Lower lobe of right lung (tissue), 2 donors: Measurements from ENCODE around the gene BFSP2. TPM values are rescaled to one million over a fixed set of nuclear protein-coding genes. Genes with fewer than 3 reads are reported as not detected.

Experiments used
- ATAC-seq, 2 donors: fragments of 200-7000 bp; cut with Tn5 transposase; one replicate each; pipeline ENCODE4 v1.9.1; 2020 to 2022; ENCODE audit warnings: mild to moderate bottlenecking in 2 of 2, moderate library complexity in 2 of 2
- DNase-seq: peaks from one replicate; pipeline ENCODE4 v3.0.0-alpha.2; 2020
- H3K27ac ChIP-seq: fragments of 200-600 bp; one replicate; pipeline ENCODE4 v1.8.0; 2022
- H3K27me3 ChIP-seq: fragments of 200-600 bp; one replicate; pipeline ENCODE4 v1.8.0; 2022; ENCODE audit warnings: low read depth
- H3K36me3 ChIP-seq: fragments of 200-600 bp; one replicate; pipeline ENCODE4 v1.8.0; 2022; ENCODE audit warnings: mild to moderate bottlenecking
- H3K4me1 ChIP-seq: fragments of 200-600 bp; one replicate; pipeline ENCODE4 v1.8.0; 2022
- H3K4me3 ChIP-seq: fragments of 200-600 bp; one replicate; pipeline ENCODE4 v1.8.0; 2022; ENCODE audit warnings: mild to moderate bottlenecking
- H3K9me3 ChIP-seq: fragments of 200-600 bp; one replicate; pipeline ENCODE4 v1.8.0; 2022
- intact Hi-C: fragments of 100-400 bp; cut with DNase I; formaldehyde crosslinking; loops from one replicate; pipeline ENCODE4 v1.11.0; 2022
- total RNA-seq: library from RNA; stranded (reverse); fragmentation: NEBNext Ultra II Directional; extraction: Animal tissue kit (Norgen Biotek cat#: 25700); gene quantifications from one replicate; pipeline ENCODE4 v1.2.1, GENCODE V29; 2021
- TF ChIP-seq, protein P1 (sequence below): fragments of 200-600 bp; IDR thresholded peaks from one replicate; pipeline ENCODE4 v1.8.0; 2022; ENCODE audit warnings: antibody characterized with exemption, mild to moderate bottlenecking
- donor health status: DM: no; HTN: yes; CAD: no; lungs with severe emphysema.

Gene BFSP2
- total RNA-seq, 1 donor from 2014 or later: not detected

GRCh38 chr3:133394561-133395311, 5.1 kb upstream of the BFSP2 start:
- Histone ChIP-seq H3K27me3 (no peaks in the 10 kb centered on the region), H3K4me1 (no peaks in the 10 kb centered on the region), H3K27ac (no peak overlapping the region), H3K4me3 (no peak overlapping the region), H3K36me3 (peaks cover 4% of the 10 kb centered on the region), H3K9me3 (no peaks in the 10 kb centered on the region)
- no peak for DNase-seq
- TF ChIP-seq, protein P1, sequence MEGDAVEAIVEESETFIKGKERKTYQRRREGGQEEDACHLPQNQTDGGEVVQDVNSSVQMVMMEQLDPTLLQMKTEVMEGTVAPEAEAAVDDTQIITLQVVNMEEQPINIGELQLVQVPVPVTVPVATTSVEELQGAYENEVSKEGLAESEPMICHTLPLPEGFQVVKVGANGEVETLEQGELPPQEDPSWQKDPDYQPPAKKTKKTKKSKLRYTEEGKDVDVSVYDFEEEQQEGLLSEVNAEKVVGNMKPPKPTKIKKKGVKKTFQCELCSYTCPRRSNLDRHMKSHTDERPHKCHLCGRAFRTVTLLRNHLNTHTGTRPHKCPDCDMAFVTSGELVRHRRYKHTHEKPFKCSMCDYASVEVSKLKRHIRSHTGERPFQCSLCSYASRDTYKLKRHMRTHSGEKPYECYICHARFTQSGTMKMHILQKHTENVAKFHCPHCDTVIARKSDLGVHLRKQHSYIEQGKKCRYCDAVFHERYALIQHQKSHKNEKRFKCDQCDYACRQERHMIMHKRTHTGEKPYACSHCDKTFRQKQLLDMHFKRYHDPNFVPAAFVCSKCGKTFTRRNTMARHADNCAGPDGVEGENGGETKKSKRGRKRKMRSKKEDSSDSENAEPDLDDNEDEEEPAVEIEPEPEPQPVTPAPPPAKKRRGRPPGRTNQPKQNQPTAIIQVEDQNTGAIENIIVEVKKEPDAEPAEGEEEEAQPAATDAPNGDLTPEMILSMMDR: no peak
- intact Hi-C loops: no loop called here
- no peak for ATAC-seq

GRCh38 chr3:133396906-133397305, 3.0 kb upstream of the BFSP2 start:
- Histone ChIP-seq H3K4me1 (no peaks in the 10 kb centered on the region), H3K27me3 (no peaks in the 10 kb centered on the region), H3K9me3 (no peaks in the 10 kb centered on the region), H3K27ac (no peak overlapping the region), H3K4me3 (no peak overlapping the region), H3K36me3 (no peaks in the 10 kb centered on the region)
- DNase-seq: no peak
- TF ChIP-seq, protein P1: no peak
- intact Hi-C loops: no loop called here
- ATAC-seq: no peak

GRCh38 chr3:133401374-133402135, 1.7 kb downstream of the BFSP2 start:
- no peaks in the 10 kb centered on the region for H3K9me3 ChIP-seq
- no peaks in the 10 kb centered on the region for H3K36me3 ChIP-seq
- no peak for ATAC-seq

DNA sequence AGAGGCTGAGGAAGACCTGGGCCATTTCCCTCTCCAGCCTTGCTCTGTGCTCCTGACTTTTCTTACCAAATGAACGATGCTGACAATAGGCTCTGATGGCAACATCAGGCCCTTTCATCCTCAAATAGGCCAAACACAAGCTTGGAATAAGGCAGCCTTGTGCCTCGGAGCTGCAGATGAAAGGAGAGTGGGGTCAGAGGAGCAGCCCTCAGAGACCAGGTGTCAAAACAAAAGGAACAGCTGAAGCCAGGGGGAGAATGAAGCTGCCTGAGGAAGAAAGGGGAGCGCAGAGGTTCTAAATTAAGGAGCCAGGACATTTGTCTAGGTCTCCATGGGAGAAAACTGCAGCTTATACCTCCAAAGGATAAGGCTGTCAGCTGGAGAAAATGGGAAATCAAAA, 5.1 kb downstream of the BFSP2 start:
- Histone ChIP-seq H3K4me1 (no peaks in the 10 kb centered on the region), H3K4me3 (no peak overlapping the region), H3K27ac (no peak overlapping the region), H3K36me3 (no peaks in the 10 kb centered on the region), H3K9me3 (no peaks in the 10 kb centered on the region), H3K27me3 (no peaks in the 10 kb centered on the region)
- intact Hi-C loops: no loop called here
- DNase-seq (no peak), ATAC-seq (no peak)
- TF ChIP-seq, protein P1: no peak

More at GRCh38 chr3:133401374-133402135, 1.7 kb downstream of the BFSP2 start:
- intact Hi-C loops: no loop called here
- no peaks in the 10 kb centered on the region for H3K4me1 ChIP-seq
- H3K4me3 ChIP-seq: no peak overlapping the region
- TF ChIP-seq, protein P1: no peak
- H3K27ac ChIP-seq: no peak overlapping the region
- H3K27me3 ChIP-seq: no peaks in the 10 kb centered on the region
- no peak for DNase-seq

DNA sequence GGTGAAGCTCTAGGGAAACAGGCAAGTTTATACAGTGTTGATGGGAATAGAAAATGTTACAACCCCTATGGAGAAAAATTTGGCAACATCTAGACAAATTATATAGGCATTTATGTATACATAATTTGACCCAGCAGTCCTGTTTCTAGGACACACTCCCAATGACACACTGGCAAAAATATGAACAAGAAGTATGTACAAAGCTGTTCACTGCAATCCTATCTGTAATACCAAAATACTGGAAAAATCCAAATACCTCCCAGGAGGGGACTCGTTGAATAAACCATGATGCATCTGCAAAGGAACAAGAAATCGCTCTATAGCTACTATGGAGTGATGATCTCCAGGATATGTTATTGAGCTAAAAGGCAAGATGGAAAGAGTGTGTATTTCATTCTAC, 8.5 kb downstream of the BFSP2 start:
- ATAC-seq: no peak

More for the DNA sequence above, 8.5 kb downstream of the BFSP2 start:
- no peak overlapping the region for H3K4me3 ChIP-seq
- TF ChIP-seq, protein P1: no peak
- no peak for DNase-seq
- H3K4me1 ChIP-seq: no peaks in the 10 kb centered on the region
- H3K36me3 ChIP-seq: no peaks in the 10 kb centered on the region
- no peak overlapping the region for H3K27ac ChIP-seq
- H3K27me3 ChIP-seq: no peaks in the 10 kb centered on the region
- no peaks in the 10 kb centered on the region for H3K9me3 ChIP-seq
- intact Hi-C loops: no loop called here
